HG03025 (cell line): ENCODE results near the gene SLC25A11.

Experiments used
- ATAC-seq: cut with Tn5 transposase; IDR thresholded peaks from one replicate; pipeline ENCODE4 v1.9.1; 2021; ENCODE audit warnings: mild to moderate bottlenecking, moderate library complexity; ENCODE audit not compliant: unreplicated experiment, low FRiP score

The SLC25A11 gene

DNA sequence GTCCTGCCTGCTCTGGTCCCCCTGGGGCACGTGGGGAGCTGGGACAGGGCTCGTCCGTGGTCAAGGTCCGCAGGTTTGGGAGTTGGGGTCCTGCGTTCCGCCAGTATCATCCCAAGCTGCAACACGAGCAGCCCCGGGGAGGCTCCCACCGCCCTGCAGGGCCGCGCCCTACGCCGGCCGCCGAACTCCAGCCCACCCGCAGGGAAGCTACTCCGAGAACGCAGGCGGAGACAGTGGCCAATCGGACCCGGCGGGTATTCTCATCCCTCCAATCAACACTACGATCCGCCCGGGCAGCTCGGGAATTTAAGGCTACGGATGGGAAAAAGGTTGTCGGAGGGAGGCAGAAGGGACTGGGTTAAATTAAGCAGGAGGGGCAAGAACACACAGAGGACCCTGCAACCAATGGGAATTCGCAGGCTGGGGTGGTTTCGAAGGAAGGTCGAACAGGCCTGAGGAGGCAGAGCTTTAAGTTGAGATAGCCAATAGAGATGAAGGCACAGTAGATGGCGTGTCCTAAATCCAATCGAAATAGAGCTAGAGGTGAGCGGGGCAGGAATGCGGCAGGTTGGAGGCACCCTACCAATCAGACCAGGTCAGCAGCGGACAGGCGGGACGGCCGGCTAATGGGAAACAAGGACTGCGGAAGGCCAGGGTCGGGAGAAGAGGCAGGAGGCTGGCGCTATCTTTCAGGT, 27.1 kb upstream of the SLC25A11 start:
- peak; percentile 71 for ATAC-seq

GRCh38 chr17:4965311-4965986, 25.6 kb upstream of the SLC25A11 start:
- no peak for ATAC-seq

- ATAC-seq: no peak
Observed at GRCh38 chr17:4960279-4960922, 20.6 kb upstream of the SLC25A11 start.

DNA sequence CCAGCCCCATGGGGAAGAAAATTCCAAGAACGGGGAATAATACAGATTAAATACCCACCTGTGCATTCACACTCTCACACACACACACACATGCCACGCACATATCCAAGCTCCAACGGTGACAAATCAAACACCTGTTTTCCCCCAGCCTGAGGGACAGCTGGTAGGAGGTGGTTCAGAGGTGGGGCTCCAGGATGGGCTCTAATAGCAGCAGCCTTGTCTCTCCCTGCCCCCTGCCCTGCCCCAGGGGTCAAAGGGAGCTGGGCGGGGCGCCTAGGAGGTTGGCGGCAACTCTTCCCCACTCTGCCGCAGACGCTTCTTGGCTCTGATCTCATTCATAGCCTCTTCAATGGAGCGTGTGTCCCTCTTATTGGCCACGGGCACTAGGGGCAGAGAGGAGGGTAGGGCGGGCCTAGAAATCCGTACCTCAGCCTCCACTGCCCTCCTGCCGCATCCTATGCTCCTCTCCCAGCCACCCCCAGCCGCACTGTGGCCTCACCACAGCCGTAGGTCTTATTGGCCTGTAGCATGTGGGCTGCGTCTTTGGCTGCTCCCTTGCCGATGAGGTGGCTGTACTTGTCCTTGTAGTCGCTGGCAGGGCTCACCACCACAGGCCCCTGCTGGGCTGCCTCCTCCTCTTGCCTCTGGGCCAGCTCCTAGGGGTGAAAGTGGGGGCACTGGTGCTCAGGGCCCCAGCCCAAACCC, 19.6 kb upstream of the SLC25A11 start:
- no peak for ATAC-seq

GRCh38 chr17:4958102-4958501, 18.3 kb upstream of the SLC25A11 start:
- ATAC-seq: no peak

GRCh38 chr17:4956493-4957061, 16.7 kb upstream of the SLC25A11 start:
- no peak for ATAC-seq

DNA sequence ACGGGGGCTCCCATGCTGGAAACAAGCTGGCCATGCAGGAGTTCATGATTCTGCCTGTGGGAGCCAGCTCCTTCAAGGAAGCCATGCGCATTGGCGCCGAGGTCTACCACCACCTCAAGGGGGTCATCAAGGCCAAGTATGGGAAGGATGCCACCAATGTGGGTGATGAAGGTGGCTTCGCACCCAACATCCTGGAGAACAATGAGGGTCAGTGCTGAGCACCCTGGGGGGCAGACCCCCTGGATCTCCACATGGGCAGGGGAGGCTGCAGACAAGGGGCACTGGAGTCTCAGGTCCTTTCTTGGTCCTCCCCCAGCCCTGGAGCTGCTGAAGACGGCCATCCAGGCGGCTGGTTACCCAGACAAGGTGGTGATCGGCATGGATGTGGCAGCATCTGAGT, 15.2 kb upstream of the SLC25A11 start:
- no peak for ATAC-seq

- ATAC-seq: no peak
Observed at GRCh38 chr17:4953451-4953961, 13.7 kb upstream of the SLC25A11 start.

GRCh38 chr17:4951486-4951885, 11.6 kb upstream of the SLC25A11 start:
- ATAC-seq: no peak

DNA sequence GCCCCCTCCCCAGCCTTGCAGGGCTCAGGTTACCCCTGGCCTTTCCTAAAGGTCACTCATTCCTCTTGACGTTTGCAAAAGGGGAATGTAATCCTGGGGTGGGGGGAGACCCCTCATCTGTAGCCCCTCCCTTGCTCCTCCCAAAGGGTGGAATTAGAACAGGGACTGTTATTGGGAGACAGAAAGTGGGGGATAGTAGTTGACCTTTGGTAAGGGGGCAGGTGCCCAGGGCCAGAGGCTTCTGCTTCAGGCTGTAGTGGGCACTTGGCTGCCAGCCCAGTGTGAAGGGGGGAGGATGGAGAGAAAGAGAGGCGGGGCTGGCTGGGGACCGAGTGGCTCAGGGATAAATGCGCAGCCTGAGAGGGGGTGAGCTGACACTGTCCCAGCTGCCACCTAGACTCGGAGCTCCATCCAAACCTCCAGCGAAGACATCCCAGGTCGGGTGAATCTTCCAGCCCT, 10.9 kb upstream of the SLC25A11 start, which contains the start of gene ENO3:
Gene ENO3 (plus strand): TSS at position 374 of the 459 bp plus-strand sequence. CDS start 711 bp downstream, outside the sequence.
- no peak for ATAC-seq

- peak; percentile 10 for ATAC-seq
Observed at GRCh38 chr17:4950075-4950745, 10.4 kb upstream of the SLC25A11 start.

- ATAC-seq: peak; percentile 20
Observed at GRCh38 chr17:4949321-4950074, 9.7 kb upstream of the SLC25A11 start.

DNA sequence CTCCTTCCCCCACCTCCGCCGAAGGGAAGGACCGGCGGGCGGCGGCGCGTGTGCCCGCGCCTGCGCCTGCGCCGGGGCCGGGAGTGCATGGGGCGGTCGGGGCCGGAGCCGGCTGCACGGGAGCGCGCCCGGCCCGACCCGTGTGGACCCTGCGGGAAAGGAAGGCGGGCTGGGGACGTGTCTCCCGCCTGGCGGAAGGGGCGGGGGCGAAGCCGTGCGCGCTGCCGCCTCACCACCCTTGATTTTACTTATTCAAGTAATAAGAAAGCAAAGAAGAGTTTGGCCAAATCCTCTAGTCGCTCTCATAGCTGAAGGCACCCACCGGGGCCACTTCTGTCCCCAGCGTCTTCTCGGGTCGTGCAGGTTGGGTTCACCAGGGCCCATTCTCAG, 9.1 kb upstream of the SLC25A11 start:
- ATAC-seq: peak; percentile 29

DNA sequence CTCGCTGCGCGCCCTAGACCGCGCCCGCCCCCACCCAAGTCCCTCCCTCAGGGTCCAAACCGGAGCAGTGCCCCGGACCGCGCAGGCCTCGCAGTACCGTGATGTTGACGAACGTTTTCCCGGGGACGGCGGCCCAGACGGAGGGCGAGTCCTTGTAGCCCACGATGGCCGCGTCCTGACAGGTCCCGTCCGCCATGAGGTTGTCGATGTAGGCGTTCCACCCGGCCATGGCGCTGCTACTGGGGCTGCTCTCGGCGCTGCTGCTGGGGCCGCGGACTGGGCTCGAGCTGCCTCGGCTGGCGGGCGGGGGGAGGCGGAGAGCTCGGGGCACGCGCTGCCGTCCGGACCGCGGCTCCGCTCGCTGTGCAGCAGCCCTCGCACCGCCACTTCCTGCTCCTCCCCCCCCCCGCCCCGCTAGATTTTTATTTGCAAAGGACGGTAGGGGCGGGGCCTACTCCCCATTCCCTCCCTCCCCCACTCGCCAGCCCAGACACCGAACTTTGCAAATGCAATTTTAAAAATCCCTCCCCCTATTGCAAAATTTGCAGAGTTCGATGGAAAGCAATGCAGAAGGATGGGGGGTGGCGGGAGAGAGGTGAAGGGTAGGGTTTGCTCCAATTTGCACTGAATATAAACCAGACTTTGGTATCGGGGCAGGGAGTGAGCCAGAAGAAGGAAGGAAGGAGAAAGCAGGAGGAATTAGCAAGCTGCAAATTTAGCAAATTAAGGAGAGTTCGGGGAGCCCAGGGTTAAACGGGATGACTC, 8.5 kb upstream of the SLC25A11 start, which contains the start of gene PFN1:
Gene PFN1 (minus strand): TSS at position 365 of the 765 bp plus-strand sequence. CDS start 136 bp downstream, at position 229.
- ATAC-seq: peak; percentile 22

DNA sequence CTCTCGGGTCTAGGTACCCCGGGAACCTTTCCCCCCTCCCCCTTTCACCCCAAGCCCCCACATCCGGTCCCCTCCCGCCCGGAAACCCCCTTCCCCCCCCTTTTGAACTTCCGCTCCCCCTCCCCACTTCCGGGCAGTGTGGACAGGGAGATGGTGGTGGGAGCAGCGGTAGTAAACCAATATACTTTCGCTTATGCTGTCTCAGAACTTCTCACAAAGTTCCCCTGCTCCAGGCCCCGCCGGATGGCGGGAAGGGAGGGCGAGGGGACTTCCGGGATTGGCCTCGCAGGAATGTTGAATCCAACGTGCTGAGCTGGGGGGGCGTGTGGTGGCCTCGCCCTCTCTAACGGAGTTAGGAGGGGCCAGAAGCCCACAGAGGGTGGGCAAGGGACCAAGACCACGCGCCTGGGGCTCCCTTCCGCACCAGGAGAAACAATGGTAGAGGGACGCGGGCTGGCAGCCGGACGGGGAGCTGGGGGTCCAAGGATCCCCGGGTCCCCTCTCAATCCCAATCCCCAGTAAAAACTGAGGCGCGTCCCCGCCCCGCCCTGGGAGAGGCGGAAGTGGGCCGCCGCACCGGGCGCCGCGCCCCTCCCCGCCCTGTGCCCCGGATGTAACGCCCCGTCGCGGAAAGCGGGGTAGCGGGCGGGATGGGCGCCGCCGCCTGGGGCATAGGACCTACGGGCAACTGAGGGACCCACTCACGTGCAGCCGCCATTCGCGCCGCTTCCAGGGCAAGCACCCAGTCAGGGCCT, 7.7 kb upstream of the SLC25A11 start:
- peak; percentile 19 for ATAC-seq

DNA sequence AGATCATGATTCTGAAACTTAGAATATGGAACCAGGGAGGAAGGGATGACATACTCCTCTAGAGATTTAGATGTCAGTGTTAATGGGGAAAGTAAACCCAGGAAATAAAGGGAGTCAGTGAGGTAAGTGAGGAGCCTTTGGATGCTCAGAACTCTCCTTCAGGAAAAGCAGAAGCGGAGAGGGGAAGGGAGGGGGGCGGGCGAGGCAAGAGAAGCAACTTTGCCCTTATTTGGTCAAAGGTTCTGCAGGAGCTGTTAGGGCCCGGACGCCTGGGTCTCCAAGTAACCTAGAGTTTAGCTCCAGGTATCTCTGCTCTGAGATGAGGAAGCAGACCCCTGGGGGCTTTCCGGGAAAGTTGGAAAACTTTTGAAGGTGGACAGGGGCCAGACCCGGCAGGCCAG, 7.2 kb upstream of the SLC25A11 start:
- no peak for ATAC-seq

- ATAC-seq: no peak
Observed at GRCh38 chr17:4946312-4946976, 6.6 kb upstream of the SLC25A11 start.
